Sigmoid colon (tissue), 4 donors: Measurements from ENCODE around the gene LMNTD2.

Source experiments
- EP300 ChIP-seq, 4 donors: sonication (generic); formaldehyde crosslinking; IDR thresholded peaks; one replicate each; pipeline ENCODE4 v1.6.1; 2017; ENCODE audit warnings: antibody characterized with exemption in 4 of 4
- POLR2A ChIP-seq, 2 donors: fragments of 450-650 bp; IDR thresholded peaks; one replicate each; pipeline ENCODE4 v1.6.1; 2016; ENCODE audit warnings: antibody characterized with exemption in 2 of 2, mild to moderate bottlenecking in 2 of 2, moderate library complexity in 2 of 2
- TF ChIP-seq, protein P1 (sequence below), 4 experiments: fragments of 450-650 bp in 3 of 4; fragments of 200-600 bp in 1 of 4; IDR thresholded peaks; one replicate each; pipeline ENCODE4 v1.5.1; 2016 to 2019; ENCODE audit warnings: antibody characterized with exemption in 4 of 4, mild to moderate bottlenecking in 3 of 4, moderate library complexity in 2 of 4

GRCh38 chr11:550746-551085 is 9.8 kb downstream of the LMNTD2 start:
- TF ChIP-seq EP300 (IDR thresholded peaks at IDR 0.05) (no peak), POLR2A (IDR thresholded peaks at IDR 0.05) (no peak)
- TF ChIP-seq, protein P1, sequence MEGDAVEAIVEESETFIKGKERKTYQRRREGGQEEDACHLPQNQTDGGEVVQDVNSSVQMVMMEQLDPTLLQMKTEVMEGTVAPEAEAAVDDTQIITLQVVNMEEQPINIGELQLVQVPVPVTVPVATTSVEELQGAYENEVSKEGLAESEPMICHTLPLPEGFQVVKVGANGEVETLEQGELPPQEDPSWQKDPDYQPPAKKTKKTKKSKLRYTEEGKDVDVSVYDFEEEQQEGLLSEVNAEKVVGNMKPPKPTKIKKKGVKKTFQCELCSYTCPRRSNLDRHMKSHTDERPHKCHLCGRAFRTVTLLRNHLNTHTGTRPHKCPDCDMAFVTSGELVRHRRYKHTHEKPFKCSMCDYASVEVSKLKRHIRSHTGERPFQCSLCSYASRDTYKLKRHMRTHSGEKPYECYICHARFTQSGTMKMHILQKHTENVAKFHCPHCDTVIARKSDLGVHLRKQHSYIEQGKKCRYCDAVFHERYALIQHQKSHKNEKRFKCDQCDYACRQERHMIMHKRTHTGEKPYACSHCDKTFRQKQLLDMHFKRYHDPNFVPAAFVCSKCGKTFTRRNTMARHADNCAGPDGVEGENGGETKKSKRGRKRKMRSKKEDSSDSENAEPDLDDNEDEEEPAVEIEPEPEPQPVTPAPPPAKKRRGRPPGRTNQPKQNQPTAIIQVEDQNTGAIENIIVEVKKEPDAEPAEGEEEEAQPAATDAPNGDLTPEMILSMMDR (IDR thresholded peaks at IDR 0.05) = no peak
